Measurements from ENCODE around the gene PTPN9.
"Not testable (repeated sequence)": the region's sequence is repeated elsewhere in the genome, so short reads cannot be mapped to it uniquely, and the experiment has no call there.

Gene PTPN9

GRCh38 chr15:75530169-75530568 lies 48.9 kb downstream of the PTPN9 start:
- DNase-seq (ENCODE audit: low read depth): no peak

- DNase-seq (ENCODE audit: low read depth): not testable (repeated sequence)
Observed at GRCh38 chr15:75525756-75526155, 53.4 kb downstream of the PTPN9 start.

GRCh38 chr15:75523011-75523410 lies 56.1 kb downstream of the PTPN9 start:
- no peak for DNase-seq (ENCODE audit: low read depth)

GRCh38 chr15:75517233-75517632 lies 61.9 kb downstream of the PTPN9 start:
- DNase-seq (ENCODE audit: low read depth): no peak

- DNase-seq (ENCODE audit: low read depth): no peak
Observed at GRCh38 chr15:75508840-75509532, 70.1 kb downstream of the PTPN9 start.

GRCh38 chr15:75502360-75502759 lies 76.8 kb downstream of the PTPN9 start:
- no peak for DNase-seq (ENCODE audit: low read depth)

GRCh38 chr15:75493732-75494131 lies 85.4 kb downstream of the PTPN9 start:
- DNase-seq (ENCODE audit: low read depth): no peak

GRCh38 chr15:75483961-75484360 lies 95.2 kb downstream of the PTPN9 start:
- DNase-seq (ENCODE audit: low read depth): no peak

GRCh38 chr15:75483556-75483955 lies 95.6 kb downstream of the PTPN9 start:
- DNase-seq (ENCODE audit: low read depth): not testable (repeated sequence)

GRCh38 chr15:75483106-75483505 lies 96.0 kb downstream of the PTPN9 start:
- DNase-seq (ENCODE audit: low read depth): no peak

- not testable (repeated sequence) for DNase-seq (ENCODE audit: low read depth)
Observed at GRCh38 chr15:75480463-75480862, 98.7 kb downstream of the PTPN9 start.

GRCh38 chr15:75479670-75480069 lies 99.4 kb downstream of the PTPN9 start:
- no peak for DNase-seq (ENCODE audit: low read depth)

- DNase-seq (ENCODE audit: low read depth): not testable (repeated sequence)
Observed at GRCh38 chr15:75477094-75477493, 102.0 kb downstream of the PTPN9 start.

- DNase-seq (ENCODE audit: low read depth): no peak
Observed at GRCh38 chr15:75468913-75469598, 110.1 kb downstream of the PTPN9 start.

- no peak for DNase-seq (ENCODE audit: low read depth)
Observed at GRCh38 chr15:75460646-75461045, 118.5 kb downstream of the PTPN9 start.

- no peak for DNase-seq (ENCODE audit: low read depth)
Observed at GRCh38 chr15:75459581-75459980, 119.5 kb downstream of the PTPN9 start.

- DNase-seq (ENCODE audit: low read depth): no peak
Observed at GRCh38 chr15:75456710-75457109, 122.4 kb downstream of the PTPN9 start.

GRCh38 chr15:75455982-75456531 lies 123.1 kb downstream of the PTPN9 start:
- DNase-seq (ENCODE audit: low read depth): peak; percentile 40

GRCh38 chr15:75455424-75455981 lies 123.6 kb downstream of the PTPN9 start:
- DNase-seq (ENCODE audit: low read depth): peak; percentile 79

GRCh38 chr15:75454471-75455378 lies 124.4 kb downstream of the PTPN9 start:
- peak; percentile 81 for DNase-seq (ENCODE audit: low read depth)

GRCh38 chr15:75453703-75454470 lies 125.2 kb downstream of the PTPN9 start:
- peak; percentile 93 for DNase-seq (ENCODE audit: low read depth)
